Measurements from ENCODE around the gene CFAP107.
"Not testable (repeated sequence)": the region's sequence is repeated elsewhere in the genome, so short reads cannot be mapped to it uniquely, and the experiment has no call there.

The CFAP107 gene, protein sequence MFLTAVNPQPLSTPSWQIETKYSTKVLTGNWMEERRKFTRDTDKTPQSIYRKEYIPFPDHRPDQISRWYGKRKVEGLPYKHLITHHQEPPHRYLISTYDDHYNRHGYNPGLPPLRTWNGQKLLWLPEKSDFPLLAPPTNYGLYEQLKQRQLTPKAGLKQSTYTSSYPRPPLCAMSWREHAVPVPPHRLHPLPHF

DNA sequence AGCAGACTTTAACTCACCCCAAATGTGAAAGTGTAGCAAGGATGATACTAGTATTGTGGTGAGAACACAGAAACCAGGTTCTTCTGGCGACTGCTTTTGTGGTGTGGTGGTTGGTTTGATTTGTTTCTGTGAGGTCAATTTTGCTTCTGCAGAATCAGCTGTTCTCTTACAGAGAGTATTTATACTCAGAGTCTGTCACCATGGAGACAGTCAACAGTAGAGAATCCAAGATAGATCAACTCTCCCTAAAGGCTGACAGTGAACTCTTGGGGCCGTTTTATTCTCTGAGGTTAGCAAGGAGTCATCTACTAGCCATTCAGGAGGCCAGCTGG lies at the start of gene CFAP107:
CFAP107 (plus strand) TSS at position 209 of the 332 bp plus-strand sequence. CDS start 231 bp downstream, outside the sequence.
- DNase-seq (ENCODE audit: low read depth in 2 of 3, low spot score in 1 of 3): no peak

DNA sequence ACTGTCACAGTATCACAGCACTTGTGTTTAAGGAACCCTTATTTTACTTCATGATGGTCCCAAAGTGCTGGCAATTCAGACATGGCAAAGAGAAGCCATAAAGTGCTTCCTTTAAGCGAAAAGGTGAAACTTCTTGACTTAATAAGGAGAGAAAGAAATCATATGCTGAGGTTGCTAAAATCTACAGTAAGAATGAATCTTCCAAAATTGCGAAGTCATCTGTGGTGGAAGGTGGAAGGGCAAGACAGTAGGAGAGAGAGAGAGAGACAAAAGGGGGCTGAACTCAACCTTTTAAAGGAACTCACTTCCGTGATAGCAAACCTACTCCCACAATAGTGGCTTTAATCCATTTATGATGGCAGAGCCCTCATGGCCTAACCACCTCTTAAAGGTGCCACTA lies 49.3 kb upstream of the CFAP107 start:
- no peak for DNase-seq (ENCODE audit: low read depth in 2 of 3, low spot score in 1 of 3)

DNA sequence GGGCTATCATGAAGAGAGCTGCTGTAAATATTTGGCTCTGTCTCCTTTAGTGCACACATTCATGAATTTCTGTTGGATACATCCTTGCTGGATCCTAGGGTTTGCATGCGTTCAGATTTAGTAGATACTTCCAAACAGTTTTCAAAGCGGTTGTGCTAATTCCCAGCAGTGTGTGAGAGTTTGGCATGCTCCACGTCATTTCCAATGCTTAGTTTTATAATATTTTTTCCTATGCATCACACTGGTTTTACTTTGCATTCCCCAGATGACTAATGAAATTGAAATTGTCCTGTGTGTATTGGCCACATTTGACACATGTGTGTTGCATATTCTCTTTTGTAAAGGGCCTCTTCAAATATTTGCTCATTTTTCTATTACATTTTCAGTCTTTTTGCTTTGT lies 48.6 kb upstream of the CFAP107 start:
- no peak for DNase-seq (ENCODE audit: low read depth in 2 of 3, low spot score in 1 of 3)

DNA sequence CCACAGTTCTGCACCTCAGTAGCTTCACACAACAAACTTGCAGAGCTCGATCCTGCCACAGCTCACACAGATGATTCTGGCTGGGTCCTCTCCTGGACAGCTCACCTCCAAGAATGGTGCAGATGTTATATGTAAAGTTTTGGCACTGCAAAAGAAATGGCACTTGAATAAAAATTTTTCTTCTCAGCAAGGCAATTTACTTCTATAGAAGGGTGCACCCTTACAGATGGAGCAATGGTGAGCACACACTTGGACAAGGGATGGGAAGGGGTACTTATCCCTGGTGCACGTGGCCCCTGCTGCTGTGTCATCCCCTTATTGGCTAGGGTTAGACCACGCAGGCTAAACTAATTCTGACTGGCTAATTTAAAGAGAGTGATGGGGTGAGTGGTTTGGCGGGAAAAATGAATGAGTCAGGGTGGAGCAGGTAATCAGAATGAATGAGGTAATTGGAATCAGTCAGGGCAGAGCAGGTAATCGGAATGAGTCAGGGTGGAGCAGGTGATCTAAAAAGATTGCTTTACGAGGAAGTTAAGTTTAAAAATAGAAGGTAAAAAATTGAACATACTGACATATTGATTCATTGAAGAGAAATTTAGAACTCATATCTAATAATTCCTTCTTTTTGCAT lies 42.1 kb upstream of the CFAP107 start:
- DNase-seq (ENCODE audit: low read depth in 2 of 3, low spot score in 1 of 3): no peak

DNA sequence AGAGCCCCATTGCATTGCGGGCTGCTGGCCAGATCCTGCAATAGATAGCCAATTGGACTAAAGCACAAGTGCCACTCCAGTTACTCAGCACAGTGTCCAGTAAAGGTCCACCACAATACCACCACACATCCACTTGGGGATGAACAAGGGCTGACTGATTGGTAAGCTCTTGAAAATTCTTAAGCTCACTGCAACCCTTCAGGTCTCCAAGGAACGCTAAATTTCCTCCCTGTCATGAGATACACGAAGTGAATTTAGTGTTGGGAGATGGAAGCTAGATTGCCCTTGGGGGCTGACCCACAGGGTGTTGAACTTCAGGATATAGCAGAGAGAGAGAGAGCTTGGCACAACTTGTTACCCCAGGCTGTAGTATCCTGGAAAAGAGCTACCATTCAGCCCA lies 39.9 kb upstream of the CFAP107 start:
- no peak for DNase-seq (ENCODE audit: low read depth in 2 of 3, low spot score in 1 of 3)

DNA sequence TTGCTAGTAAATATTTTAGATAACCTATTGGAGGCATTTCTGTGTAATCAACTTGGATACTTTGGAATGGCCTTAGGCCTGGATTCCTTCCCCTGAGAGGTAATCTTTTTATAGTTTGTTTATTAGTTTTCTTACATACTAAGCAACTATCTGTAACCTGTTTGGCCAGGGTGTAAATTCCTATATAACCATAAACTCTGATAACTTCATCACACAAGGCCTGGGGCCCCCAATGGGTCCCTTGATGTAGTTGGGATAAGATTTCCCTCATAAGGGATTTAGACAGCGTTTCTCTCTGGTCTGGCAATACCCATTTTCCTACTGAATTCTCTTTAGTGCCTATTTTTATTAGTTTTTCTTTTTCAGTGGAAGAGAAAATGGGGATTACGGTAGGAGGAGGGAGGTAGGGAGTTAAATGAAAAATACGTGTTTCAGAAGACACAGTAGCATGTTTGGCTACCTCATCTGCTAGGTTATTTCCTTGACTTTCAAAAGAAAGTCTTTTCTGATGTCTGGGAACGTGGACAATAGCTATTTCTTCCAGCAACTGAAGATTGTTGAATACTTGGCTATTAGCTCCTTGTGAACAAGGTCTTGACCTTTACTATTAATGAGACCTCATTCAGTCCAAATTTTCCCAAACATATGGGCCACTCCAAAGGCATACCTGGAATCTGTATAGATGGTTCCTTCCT lies 37.5 kb upstream of the CFAP107 start:
- no peak for DNase-seq (ENCODE audit: low read depth in 2 of 3, low spot score in 1 of 3)

DNA sequence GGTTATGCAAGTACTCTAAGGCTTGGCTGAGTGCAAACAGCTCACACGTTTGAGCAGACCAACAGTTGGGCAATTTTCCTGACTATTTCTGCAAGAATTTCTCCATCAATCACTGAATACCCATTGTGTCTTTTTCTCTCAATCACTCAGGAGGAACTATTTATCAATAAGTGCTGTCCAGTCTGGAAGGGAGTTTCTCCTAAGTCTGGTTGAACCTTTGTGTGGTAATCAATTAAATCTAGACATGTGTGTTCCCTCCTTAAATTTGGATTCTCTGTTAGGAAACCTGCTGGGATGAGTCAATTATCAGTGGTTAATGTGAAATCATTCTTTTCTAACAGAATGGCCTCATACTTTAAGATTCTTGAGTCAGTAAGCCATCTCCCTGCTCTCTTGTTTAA lies 36.9 kb upstream of the CFAP107 start:
- DNase-seq (ENCODE audit: low read depth in 2 of 3, low spot score in 1 of 3): no peak

DNA sequence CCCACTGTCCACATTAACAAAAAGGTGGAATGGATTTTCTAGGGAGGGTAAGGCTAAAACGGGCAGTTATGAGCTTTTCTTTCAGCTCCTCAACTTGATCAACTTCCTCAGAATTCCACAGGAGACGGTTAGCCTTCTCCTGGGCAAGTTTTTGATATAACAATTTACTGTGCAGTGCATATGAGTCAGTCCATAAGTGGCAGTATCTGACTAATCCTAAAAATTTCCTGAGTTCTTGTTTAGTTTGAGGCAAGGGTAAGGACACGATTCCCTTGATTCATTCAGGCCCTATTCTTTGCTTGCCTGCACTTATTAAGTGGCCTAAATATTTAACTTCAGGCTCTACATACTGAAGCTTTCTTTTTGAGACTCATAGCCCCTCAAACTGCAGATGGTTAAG lies 36.3 kb upstream of the CFAP107 start:
- DNase-seq (ENCODE audit: low read depth in 2 of 3, low spot score in 1 of 3): no peak

DNA sequence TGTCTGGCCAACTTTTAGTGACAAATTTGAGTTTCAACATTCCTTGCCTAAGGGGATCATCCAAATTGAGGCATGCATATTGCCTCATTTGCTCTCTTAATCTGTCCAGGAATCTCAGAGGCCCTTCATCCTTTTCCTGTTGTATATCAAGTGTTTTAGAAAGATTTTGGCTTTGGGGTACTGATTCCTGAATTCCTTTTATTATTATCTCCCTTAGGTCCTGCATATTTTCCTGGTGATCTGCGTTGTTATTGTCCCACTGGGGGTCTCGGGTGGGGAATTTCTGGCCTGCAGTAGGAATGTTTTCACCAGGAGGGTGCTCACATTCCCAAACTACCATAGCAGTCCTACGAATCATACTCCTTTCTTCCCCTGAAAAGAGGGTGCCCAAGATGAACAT lies 34.5 kb upstream of the CFAP107 start:
- no peak for DNase-seq (ENCODE audit: low read depth in 2 of 3, low spot score in 1 of 3)

DNA sequence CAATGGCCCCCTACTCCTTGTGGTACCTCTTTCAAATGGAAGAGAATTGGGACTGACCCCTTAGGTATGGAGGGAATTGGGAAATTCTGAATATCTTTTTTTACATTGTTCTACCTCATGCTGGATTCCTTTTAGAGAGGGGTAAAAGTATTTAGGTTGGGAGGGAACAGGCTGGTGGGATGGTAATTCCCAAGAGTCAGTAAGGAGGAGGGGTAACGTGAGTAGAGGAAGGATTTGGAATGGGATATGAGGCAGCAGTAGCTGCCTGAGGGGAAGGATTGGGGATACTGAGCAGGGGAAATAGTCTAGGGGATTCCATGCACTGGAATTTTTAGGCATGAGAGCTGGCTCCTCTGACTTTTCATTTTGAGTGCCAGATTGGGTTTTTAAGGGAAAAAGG lies 33.9 kb upstream of the CFAP107 start:
- no peak for DNase-seq (ENCODE audit: low read depth in 2 of 3, low spot score in 1 of 3)

DNA sequence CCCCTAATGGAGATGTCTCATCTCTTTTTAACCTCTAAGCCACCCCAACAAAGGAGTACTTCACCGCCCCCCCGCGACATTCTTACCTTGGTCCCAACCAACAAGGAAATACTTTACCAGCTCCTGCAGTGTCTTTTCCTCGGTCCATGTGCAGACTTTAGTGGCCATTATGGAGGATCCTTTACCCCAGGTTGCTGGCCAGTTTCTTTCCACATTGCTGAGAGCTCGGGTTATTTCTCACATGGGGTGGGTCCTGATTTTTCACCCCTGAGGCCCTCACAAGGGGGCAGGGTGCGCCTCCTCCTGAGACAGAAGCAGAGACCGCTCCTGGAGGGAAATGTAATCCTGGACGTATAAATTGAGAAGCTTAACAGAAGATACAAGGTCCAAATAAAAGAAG lies 33.1 kb upstream of the CFAP107 start:
- DNase-seq (ENCODE audit: low read depth in 2 of 3, low spot score in 1 of 3): no peak

DNA sequence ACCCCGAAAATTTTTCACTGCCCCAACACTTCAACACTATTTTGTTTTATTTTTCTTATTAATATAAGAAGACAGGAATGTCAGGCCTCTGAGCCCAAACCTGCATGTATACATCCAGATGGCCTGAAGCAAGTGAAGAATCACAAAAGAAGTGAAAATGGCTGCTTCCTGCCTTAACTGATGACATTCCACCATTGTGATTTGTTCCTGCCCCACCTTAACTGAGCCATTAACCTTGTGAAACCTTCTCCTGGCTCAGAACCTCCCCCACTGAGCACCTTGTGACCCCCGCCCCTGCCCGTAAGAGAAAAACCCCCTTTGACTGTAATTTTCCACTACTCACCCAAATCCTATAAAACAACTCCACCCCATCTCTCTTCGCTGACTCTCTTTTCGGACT lies 32.3 kb upstream of the CFAP107 start:
- not testable (repeated sequence) for DNase-seq (ENCODE audit: low read depth in 2 of 3, low spot score in 1 of 3)

DNA sequence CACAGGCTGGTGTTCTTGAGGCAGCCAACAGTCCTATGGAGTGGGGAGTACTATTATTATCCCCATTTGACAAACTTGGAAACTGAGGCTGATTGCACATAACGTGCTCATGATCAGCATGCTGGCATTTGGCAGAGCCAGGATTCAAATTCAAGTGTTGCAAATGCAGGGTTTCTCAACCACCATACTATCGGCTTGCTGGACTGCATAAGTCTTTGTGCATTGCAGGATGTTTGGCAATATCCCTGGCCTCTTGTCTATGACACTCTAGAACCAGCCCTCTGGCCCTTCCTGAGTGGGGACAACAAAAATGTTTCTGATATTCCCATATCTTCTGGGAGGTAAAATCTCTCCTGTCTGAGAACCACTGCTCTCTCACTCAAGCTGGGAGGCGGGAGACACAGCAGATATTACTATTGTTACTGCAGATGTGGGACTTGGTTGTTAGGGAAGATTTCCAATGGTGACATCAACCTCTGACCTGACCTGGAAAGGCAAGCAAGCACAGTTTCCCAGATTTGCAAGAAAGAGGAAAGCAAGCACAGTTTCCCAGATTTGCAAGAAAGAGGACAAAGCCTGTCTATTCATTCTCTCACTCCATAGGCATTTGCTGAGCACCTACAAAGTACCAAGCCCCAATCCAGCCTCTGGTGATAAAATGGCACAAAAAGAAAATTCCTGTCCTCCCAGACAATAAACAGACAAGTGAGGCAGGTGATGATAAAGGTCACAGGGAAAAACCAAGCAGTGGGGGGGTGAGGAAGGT lies 31.1 kb upstream of the CFAP107 start:
- no peak for DNase-seq (ENCODE audit: low read depth in 2 of 3, low spot score in 1 of 3)

DNA sequence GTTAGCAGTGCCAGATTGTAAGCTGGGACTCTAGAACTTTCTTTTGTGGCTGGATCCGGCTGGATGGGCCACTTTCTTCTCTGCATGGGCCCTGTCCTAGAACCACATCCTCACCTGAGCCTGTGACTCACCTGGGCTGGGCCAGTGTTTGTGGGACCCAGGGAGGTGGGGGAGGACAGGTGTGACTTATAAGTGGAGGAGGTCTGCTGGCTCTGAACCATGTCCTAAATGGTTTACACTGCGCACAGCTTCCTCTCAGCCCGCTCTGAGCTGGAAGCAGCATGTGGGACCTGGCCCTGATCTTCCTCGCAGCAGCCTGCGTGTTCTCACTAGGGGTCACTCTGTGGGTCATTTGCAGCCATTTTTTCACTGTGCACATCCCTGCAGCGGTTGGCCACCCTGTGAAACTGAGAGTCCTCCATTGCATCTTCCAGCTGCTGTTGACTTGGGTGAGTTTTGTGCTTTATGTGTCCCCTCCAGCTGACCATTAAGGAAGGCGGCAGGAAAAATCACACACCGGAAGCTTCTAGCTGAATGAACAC lies 30.0 kb upstream of the CFAP107 start, which contains the start of gene AADACL3:
AADACL3 (plus strand) TSS at position 215 of the 542 bp plus-strand sequence; CDS start at position 282, 67 bp downstream.
- DNase-seq (ENCODE audit: low read depth in 2 of 3, low spot score in 1 of 3): no peak

DNA sequence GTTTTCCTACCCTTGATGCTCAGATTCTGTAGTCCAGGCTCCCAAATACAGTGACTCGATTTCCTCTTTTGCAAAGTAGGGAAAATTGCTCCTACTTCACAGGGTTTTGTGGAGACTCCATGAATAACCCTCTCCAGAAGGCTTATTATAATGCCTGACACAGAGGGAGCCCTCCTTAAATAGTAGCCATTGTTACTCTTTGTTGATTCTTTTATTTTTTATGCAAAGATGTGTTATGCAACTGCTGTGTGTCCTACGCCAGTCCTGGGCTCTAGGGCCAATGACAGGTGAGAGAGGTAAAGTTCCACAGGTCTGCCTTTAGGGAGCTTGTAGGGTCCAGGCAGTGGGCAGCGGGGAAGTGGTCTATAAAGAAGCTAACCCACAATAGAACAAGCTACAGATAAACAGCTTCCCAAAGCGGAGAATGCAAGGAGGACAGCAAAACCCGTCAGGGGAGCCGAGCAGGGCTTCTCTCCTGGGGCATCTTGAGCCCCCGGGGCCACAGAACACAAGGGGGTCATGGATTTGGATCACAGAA lies 28.6 kb upstream of the CFAP107 start:
- no peak for DNase-seq (ENCODE audit: low read depth in 2 of 3, low spot score in 1 of 3)

DNA sequence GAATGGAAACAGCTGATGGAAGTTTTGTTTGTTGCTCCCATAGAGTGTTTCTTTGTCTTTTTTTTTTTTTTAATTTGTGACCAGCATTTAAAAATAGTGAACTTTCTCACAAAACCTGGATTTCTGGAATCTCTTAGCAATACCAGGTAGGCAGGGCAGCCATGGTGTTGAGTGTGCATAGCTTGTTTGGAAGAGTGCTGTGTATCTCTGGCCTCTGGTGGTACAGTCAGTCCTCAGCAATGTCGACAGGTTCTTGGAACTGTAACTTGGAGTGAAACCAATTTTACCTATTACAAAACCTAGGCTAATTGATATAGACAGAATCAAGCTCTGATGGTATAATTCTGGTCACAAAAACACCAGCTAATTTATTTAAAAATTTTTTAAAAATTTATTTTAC lies 23.4 kb upstream of the CFAP107 start:
- DNase-seq (ENCODE audit: low read depth in 2 of 3, low spot score in 1 of 3): no peak

DNA sequence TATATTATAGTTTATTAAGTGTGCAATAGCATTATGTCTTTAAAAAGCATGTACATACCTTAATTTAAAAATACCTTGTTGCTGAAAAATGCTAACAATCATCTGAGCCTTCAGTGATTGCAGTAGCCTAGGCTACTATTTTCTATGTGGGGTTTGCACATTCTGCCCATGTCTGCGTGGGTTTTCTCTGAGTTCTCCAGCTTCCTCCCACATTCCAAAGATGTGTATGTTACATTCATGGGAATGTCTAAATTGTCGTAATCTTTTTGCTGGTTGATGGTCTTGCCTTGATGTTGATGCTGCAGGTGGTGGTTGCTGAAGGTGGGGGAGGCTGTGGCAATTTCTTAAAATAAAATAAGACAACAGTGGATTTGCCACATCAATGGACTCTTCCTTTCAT lies 17.6 kb upstream of the CFAP107 start:
- DNase-seq (ENCODE audit: low read depth in 2 of 3, low spot score in 1 of 3): no peak

DNA sequence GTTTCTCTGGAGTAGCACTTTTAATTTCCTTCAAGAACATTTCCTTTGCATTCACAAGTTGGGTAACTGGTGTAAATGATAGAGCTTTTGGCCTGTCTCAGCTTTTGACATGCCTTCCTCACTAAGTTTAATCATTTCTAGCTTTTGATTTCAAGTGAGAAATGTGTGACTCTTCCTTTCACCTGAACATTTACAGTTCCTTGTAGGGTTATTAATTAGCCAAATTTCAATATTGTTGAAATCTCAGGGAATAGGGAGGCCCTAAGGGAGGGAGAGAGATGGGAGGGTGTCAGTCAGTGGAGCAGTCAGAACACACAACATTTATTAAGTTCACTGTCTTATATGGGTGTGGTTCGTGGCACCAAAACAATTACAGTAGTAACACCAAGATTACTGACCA lies 15.8 kb upstream of the CFAP107 start:
- DNase-seq (ENCODE audit: low read depth in 2 of 3, low spot score in 1 of 3): no peak

DNA sequence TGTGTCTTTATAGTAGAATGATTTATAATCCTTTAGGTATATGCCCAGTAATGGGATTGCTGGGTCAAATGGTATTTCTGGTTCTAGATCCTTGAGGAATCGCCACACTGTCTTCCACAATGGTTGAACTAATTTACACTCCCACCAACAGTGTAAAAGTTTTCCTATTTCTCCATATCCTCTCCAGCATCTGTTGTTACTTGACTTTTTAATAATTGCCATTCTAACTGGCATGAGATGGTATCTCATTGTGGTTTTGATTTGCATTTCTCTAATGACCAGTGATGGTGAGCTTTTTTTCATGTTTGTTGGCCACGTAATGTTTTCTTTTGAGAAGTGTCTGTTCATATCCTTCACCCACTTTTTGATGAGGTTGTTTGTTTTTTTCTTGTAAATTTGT lies 14.9 kb upstream of the CFAP107 start:
- not testable (repeated sequence) for DNase-seq (ENCODE audit: low read depth in 2 of 3, low spot score in 1 of 3)

DNA sequence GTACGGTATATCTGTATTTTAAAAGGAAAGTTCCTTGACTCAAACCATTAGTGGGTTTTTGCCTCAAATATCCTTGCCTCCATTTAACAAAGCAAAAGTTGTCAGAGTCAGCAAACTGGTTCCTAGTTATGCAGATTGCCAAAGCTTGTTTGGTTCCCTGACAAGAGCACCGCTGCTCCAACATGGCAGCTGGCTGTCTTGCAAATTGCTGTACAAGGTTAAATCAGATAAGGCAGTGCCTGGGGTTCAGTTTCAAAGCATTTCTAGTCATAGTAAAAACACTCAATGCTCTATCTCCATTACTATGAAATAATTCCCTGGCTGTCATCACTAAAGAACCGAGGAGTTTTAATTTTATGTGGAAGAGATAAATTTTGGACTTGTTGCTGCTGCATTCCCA lies 11.3 kb upstream of the CFAP107 start:
- DNase-seq (ENCODE audit: low read depth in 2 of 3, low spot score in 1 of 3): no peak

DNA sequence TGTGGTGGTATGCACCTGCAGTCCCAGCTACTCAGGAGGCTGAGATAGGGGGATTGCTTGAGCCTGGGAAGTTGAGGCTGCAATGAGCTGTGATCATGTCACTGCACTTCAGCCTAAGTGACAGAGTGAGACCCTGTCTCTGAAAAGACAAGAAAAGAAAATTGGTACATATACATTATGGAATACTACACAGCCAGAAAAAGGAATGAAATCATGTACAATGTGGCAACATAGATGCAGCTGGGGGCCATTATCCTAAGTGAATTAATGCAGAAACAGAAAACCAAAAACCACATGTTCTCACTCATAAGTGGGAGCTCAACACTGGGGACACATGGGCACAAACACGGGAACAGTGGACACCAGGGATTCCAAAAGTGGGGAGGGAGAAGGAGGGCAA lies 7.1 kb upstream of the CFAP107 start:
- no peak for DNase-seq (ENCODE audit: low read depth in 2 of 3, low spot score in 1 of 3)

Data from stimulated activated CD4-positive, alpha-beta T cell treated with anti-CD3 and anti-CD28 coated beads, Interleukin-12 subunit alpha, Interleukin-12 subunit beta, amount 100 ng/mL, for 48 hours (primary cell).